GM12801 (cell line): Measurements from ENCODE around the gene RRP8.

Source experiments
- CTCF ChIP-seq: IDR thresholded peaks from one replicate; pipeline ENCODE4 v1.5.1; 2011; ENCODE audit warnings: control low read depth; ENCODE audit not compliant: insufficient read length; ENCODE audit errors: extremely low read depth

RRP8 gene

DNA sequence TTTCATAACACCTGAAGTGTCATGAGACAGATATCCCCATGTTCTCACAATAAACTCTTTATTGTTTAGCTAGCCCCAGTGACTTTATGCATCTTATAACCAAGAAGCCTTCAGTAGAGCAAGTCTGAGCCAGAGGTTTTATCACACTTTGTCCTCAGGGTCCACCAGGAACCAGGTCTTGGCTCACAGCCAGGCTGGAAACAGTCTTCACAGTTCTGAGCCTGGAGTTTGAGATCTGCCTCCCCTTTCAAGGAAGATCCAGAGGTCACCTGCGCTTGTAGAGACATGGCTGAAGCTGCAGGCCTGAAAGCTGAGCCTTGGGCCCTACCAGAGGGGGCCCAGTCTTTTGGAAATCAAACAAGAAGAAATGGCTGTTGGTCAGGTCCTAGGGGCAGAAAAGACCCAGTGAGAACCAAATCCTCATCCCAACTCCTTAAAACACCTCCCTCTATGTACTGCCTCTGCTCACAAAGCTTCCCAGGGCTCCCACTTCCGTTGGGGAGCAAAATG, 3.5 kb downstream of the RRP8 start:
- no peak for TF ChIP-seq CTCF

- no peak for TF ChIP-seq CTCF
Observed at GRCh38 chr11:6599449-6599848, 4.0 kb downstream of the RRP8 start.

- no peak for TF ChIP-seq CTCF
Observed at GRCh38 chr11:6598555-6598954, 4.9 kb downstream of the RRP8 start.

GRCh38 chr11:6596239-6596877, 7.1 kb downstream of the RRP8 start:
- no peak for TF ChIP-seq CTCF

GRCh38 chr11:6594142-6594768, 9.2 kb downstream of the RRP8 start:
- TF ChIP-seq CTCF: no peak

DNA sequence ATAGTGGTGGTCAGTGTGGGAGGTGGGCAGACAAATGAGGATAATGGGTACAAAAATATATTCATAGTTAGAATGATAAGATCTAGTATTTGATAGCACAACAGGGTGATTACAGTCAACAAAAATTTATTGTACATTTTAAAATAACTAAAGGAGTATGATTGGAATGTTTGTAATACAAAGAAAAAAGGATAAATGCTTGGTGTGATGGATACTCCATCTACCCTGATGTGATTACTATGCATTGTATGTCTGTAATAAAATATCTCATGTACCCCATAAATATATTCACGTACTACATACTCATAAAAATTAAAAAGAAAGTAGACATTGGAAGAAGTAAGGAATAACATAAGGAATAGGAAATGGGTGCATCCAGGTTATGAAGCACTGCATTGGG, 15.4 kb downstream of the RRP8 start:
- no peak for TF ChIP-seq CTCF

DNA sequence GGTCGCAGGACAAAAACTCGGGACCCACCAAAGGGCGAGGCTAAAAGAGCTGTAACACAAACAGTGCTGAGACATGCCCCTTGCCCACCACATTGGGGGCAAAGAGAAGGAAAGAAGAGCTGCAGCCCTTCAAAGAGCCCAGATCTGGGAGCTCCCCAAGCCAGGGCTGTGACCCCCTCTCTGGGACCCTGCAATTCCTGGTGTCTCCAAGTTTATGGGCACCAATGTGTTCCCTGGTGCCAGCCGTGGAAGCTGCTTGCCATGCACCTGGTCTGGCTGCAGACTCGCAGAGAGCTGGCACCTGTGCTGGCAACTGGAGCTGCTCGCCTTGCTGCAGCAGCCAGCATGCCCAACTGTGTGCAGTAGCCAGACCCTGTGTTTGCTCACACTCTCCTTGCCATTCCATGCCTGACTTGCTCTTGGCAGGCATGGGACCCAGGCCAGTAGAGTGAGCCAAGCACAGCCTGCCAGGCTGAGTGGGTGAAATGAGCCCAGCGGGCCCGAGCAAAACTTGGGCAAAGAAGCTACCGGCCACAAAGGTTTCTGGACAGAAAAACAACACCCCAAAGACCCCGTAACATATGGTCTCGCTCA, 16.0 kb downstream of the RRP8 start:
- no peak for TF ChIP-seq CTCF
